Measurements from ENCODE around the gene SEC14L6.
"Not testable (repeated sequence)": the region's sequence is repeated elsewhere in the genome, so short reads cannot be mapped to it uniquely, and the experiment has no call there.

DNA sequence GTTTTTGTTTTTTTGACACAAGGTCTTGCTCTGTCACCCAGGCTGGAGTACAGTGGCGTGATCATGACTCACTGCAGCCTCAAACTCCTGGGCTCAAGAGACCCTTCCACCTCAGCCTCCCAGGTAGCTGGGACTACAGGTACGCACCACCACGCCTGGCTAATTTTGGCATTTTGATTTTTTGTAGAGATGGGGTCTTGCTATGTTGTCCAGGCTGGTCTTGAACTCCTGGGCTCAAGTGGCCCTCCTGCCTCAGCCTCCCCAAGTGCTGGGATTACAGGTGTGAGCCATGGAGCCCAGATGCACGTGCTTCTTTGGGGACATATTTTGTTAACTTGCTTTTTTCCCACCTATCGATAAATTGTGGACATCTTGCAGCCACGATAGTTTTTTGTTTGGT, 20.7 kb upstream of the SEC14L6 start:
- TF ChIP-seq POLR2A, TAF1, POLR2AphosphoS5 (IDR thresholded peaks at IDR 0.05; ENCODE audit: low read depth, low read length): not testable (repeated sequence)
